Mucosa of stomach (tissue), 1 donor: ENCODE results near the gene TMC3.
"Not testable (repeated sequence)": the region's sequence is repeated elsewhere in the genome, so short reads cannot be mapped to it uniquely, and the experiment has no call there.

Source experiments
- H3K27me3 ChIP-seq: one replicate; pipeline ENCODE4 v1.7.0; 2013; ENCODE audit warnings: mild to moderate bottlenecking, low read length; ENCODE audit not compliant: control insufficient read depth, insufficient read depth
- H3K36me3 ChIP-seq: one replicate; pipeline ENCODE4 v1.7.0; 2013; ENCODE audit warnings: low read length; ENCODE audit not compliant: control insufficient read depth, insufficient read depth
- H3K4me1 ChIP-seq: one replicate; pipeline ENCODE4 v1.7.0; 2013; ENCODE audit warnings: mild to moderate bottlenecking, low read length; ENCODE audit not compliant: control insufficient read depth, insufficient read depth
- H3K4me3 ChIP-seq: one replicate; pipeline ENCODE4 v1.7.0; 2013; ENCODE audit warnings: low read length
- H3K9ac ChIP-seq: one replicate; pipeline ENCODE4 v1.7.0; 2013; ENCODE audit warnings: mild to moderate bottlenecking, low read length, moderate library complexity
- H3K9me3 ChIP-seq: one replicate; pipeline ENCODE4 v1.7.0; 2013; ENCODE audit warnings: mild to moderate bottlenecking, low read length, moderate library complexity; ENCODE audit not compliant: control insufficient read depth
- donor health status: Pancreatic carcinoma.

TMC3 gene

GRCh38 chr15:81338170-81339007 is 35.6 kb downstream of the TMC3 start:
- Histone ChIP-seq H3K4me3 (no peak overlapping the region), H3K9ac (no peak overlapping the region), H3K27me3 (no peaks in the 10 kb centered on the region), H3K36me3 (no peaks in the 10 kb centered on the region), H3K4me1 (peaks cover 7% of the 10 kb centered on the region), H3K9me3 (no peaks in the 10 kb centered on the region)

DNA sequence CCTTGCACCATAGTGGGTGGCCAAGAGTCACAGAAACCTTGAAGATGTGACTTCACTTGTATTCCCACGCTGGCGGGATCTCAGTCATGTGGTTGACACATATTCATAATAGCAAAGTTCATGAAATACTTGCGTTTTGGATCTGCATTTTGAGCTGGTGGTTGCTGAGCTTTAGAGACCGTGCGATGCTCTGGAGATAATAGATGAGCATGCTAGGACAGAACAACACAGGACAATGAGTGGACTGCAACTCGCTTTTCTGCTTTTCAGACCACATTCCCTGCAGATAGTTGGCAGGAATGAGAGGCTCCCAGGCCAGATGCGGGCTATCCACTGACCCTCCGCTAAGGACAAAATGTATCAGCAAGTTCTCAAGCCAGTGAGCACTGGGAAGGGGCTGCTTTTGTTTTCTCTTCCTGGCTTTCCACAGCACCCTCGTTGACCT is 36.3 kb downstream of the TMC3 start:
- Histone ChIP-seq H3K36me3 (no peaks in the 10 kb centered on the region), H3K4me3 (no peak overlapping the region), H3K27me3 (no peaks in the 10 kb centered on the region), H3K9me3 (no peaks in the 10 kb centered on the region), H3K9ac (no peak overlapping the region), H3K4me1 (peaks cover 7% of the 10 kb centered on the region)

DNA sequence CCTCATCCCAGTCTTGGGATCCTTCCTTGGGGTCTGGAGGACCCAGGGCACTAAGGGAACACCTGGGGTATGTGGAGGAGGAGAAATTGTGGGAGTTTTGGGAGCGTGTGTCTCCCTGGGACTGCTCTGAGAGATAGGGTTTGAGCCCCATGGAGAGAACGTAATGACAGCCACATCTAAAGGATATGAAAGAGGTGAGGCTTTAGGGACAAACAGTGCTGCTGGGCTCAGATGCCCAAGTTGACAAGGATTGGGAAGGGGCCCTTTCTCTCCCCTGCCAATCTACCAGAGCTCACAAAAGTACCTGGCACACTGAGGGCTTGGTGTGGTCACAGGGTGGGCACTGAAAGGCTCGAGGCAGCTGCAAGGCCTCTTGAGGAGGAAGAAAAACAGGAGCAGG is 36.8 kb downstream of the TMC3 start:
- Histone ChIP-seq H3K4me1 (peaks cover 7% of the 10 kb centered on the region), H3K4me3 (no peak overlapping the region), H3K9me3 (no peaks in the 10 kb centered on the region), H3K9ac (no peak overlapping the region), H3K27me3 (no peaks in the 10 kb centered on the region), H3K36me3 (no peaks in the 10 kb centered on the region)

DNA sequence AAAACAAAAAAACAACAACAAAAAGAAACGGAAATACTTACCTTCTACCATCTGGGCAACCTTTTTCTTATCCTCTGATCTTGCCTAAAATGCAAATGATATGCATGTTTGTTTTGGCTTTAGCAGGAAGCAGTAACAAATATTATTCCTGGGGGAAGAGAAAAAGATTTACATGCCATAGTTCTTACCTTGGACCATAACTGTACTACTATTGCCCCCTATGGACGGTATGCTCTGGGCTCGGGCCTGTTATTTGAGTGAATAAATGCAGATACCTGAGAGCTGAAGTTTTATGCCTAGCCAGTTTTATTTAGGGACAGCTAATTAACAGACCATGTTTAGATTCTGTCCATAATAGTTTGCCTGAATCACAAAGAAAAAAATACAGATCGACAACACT is 37.4 kb downstream of the TMC3 start:
- Histone ChIP-seq H3K36me3 (no peaks in the 10 kb centered on the region), H3K9me3 (no peaks in the 10 kb centered on the region), H3K4me3 (no peak overlapping the region), H3K9ac (no peak overlapping the region), H3K27me3 (no peaks in the 10 kb centered on the region), H3K4me1 (peaks cover 7% of the 10 kb centered on the region)

GRCh38 chr15:81335631-81336030 is 38.4 kb downstream of the TMC3 start:
- H3K4me3 ChIP-seq, result no peak overlapping the region
- H3K9ac ChIP-seq, result no peak overlapping the region
- no peaks in the 10 kb centered on the region for H3K9me3 ChIP-seq
- no peaks in the 10 kb centered on the region for H3K27me3 ChIP-seq
- H3K4me1 ChIP-seq, result peaks cover 7% of the 10 kb centered on the region
- H3K36me3 ChIP-seq, result no peaks in the 10 kb centered on the region

DNA sequence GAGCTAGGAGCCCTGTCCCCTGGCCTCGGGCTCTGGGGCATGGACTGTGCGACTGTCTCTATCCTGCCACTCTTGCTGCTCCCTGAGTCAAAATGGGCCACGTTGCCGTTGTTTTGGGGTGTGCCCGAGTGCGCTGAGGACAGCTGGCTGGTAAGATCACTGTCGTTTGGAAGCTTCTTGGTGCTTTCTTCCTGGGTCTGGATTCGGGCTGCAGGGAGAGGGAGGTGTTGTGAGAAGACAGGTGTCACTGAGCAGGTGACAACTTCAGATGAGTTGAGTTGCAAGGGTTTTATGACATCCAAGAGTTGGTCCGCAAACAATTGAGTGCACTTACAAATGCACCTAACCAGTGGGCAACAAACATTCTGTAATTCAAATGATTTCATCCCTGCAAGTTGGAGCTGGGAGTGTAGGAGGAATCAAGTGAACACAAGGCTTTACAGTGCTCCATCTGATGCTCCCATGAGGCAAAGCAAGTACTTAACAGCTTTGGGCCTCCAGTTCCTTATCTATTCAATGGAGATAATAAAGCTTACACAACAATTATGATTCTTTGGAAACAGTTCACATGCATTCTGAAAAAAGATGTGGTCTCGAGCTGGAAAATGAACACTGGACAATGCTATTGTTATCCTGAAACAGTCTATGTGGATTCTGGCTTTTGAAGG is 39.1 kb downstream of the TMC3 start:
- Histone ChIP-seq H3K27me3 (no peaks in the 10 kb centered on the region), H3K9me3 (no peaks in the 10 kb centered on the region), H3K9ac (no peak overlapping the region), H3K36me3 (no peaks in the 10 kb centered on the region), H3K4me1 (peaks cover 7% of the 10 kb centered on the region), H3K4me3 (no peak overlapping the region)

- Histone ChIP-seq H3K9me3 (no peaks in the 10 kb centered on the region), H3K4me3 (no peak overlapping the region), H3K9ac (no peak overlapping the region), H3K4me1 (peaks cover 7% of the 10 kb centered on the region), H3K27me3 (no peaks in the 10 kb centered on the region), H3K36me3 (no peaks in the 10 kb centered on the region)
These were observed 40.6 kb downstream of the TMC3 start for GRCh38 chr15:81333363-81333762.

DNA sequence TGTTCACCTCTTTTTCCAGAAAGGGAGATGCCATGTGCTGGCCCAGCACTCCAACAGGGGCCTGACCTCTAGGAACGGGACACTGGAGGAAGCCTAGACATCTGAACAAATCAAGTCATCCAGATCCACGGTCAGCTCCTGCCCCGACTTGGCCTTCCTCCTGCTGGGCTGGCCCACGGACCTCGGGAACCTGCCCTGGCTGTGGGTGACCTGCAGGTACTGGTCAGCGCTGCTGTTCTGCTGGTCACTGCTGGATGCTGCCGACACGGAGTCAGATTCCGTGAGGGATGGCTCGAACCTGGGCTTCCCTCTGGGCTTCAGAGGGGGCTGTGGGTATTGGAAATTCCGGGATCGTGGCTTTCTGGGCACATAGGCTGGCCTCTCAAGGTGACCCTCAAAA is 41.7 kb downstream of the TMC3 start:
- Histone ChIP-seq H3K9me3 (no peaks in the 10 kb centered on the region), H3K36me3 (no peaks in the 10 kb centered on the region), H3K4me3 (no peak overlapping the region), H3K9ac (no peak overlapping the region), H3K27me3 (no peaks in the 10 kb centered on the region), H3K4me1 (peaks cover 7% of the 10 kb centered on the region)

GRCh38 chr15:81331600-81331999 is 42.4 kb downstream of the TMC3 start:
- Histone ChIP-seq H3K36me3 (no peaks in the 10 kb centered on the region), H3K9me3 (no peaks in the 10 kb centered on the region), H3K27me3 (no peaks in the 10 kb centered on the region), H3K4me1 (peaks cover 7% of the 10 kb centered on the region), H3K4me3 (no peak overlapping the region), H3K9ac (no peak overlapping the region)

- H3K4me3 ChIP-seq, H3K36me3 ChIP-seq, H3K9me3 ChIP-seq, H3K27me3 ChIP-seq, H3K9ac ChIP-seq, H3K4me1 ChIP-seq: not testable (repeated sequence)
These were observed 42.9 kb downstream of the TMC3 start for GRCh38 chr15:81331141-81331540.

GRCh38 chr15:81330366-81331090 is 43.5 kb downstream of the TMC3 start:
- H3K4me1 ChIP-seq, result peaks cover 7% of the 10 kb centered on the region
- no peak overlapping the region for H3K4me3 ChIP-seq
- no peak overlapping the region for H3K9ac ChIP-seq
- no peaks in the 10 kb centered on the region for H3K27me3 ChIP-seq
- no peaks in the 10 kb centered on the region for H3K36me3 ChIP-seq
- no peaks in the 10 kb centered on the region for H3K9me3 ChIP-seq

GRCh38 chr15:81329446-81329845 is 44.6 kb downstream of the TMC3 start:
- Histone ChIP-seq H3K9ac (no peak overlapping the region), H3K27me3 (no peaks in the 10 kb centered on the region), H3K4me3 (no peak overlapping the region), H3K36me3 (no peaks in the 10 kb centered on the region), H3K4me1 (peaks cover 5% of the 10 kb centered on the region), H3K9me3 (no peaks in the 10 kb centered on the region)
